ENCODE measurements around the gene PPHLN1. TPM values are rescaled to one million over a fixed set of nuclear protein-coding genes. Genes with fewer than 3 reads are reported as not detected.

Gene PPHLN1
- total and polyA plus RNA-seq, 7 donors = 25.2 to 66.7 (median 52.3) TPM

DNA sequence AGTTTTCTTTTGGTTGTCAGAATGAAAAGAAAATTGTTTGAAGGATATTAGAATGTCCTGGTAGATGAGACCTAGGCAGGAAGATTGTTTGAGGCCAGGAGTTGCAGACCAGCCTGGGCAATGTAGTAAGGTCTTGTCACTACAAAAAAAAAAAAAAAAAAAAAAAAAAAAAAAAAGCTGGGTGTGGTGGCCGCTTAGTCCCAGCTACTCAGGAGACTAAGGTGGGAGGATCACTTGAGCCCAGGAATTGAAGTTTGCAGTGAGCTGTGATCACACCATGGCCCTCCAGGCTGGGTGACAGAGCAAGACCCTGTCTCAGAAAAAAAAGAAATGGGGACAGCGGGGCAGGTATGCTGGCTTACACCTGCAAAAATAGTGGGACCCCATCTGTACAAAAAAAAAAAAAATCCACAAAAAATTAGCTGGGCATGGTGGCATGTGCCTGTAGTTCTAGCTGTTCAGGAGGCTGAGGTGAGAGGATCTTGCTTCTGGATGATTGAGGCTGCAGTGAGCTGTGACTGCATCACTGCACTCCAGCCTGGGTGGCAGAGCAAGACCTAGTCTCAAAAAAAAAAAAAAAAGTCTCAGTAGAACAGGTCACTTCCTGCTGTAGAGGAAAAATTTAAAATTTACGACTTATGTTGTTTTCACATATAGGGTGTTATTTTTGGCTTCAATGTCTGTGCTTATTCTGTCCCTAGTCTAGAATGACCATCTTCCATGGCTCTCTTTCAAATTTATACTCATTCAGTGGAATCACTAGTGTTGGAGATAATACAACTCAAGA is 70.7 kb downstream of the PPHLN1 start:
- Histone ChIP-seq H3K27me3 (no peaks in the 10 kb centered on the region), H3K4me1 (no peaks in the 10 kb centered on the region), H3K36me3 (peaks cover 0 to 32% (median 6%) of the 10 kb centered on the region in 4 donors), H3K9me3 (no peaks in the 10 kb centered on the region), H3K27ac (no peak overlapping the region), H3K4me3 (no peak overlapping the region)
- TF ChIP-seq EP300 (IDR thresholded peaks at IDR 0.05) (no peak), POLR2A (IDR thresholded peaks at IDR 0.05) (no peak), POLR2AphosphoS5 (IDR thresholded peaks at IDR 0.05) (no peak)
- TF ChIP-seq, protein P1, sequence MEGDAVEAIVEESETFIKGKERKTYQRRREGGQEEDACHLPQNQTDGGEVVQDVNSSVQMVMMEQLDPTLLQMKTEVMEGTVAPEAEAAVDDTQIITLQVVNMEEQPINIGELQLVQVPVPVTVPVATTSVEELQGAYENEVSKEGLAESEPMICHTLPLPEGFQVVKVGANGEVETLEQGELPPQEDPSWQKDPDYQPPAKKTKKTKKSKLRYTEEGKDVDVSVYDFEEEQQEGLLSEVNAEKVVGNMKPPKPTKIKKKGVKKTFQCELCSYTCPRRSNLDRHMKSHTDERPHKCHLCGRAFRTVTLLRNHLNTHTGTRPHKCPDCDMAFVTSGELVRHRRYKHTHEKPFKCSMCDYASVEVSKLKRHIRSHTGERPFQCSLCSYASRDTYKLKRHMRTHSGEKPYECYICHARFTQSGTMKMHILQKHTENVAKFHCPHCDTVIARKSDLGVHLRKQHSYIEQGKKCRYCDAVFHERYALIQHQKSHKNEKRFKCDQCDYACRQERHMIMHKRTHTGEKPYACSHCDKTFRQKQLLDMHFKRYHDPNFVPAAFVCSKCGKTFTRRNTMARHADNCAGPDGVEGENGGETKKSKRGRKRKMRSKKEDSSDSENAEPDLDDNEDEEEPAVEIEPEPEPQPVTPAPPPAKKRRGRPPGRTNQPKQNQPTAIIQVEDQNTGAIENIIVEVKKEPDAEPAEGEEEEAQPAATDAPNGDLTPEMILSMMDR (IDR thresholded peaks at IDR 0.05) = no peak
- intact Hi-C loops (cut with DNase I) = no loop called here
- DNase-seq = no peak
- 87 to 88% methylated on average over 3 of the region's 3 CpGs for WGBS, 2 donors

DNA sequence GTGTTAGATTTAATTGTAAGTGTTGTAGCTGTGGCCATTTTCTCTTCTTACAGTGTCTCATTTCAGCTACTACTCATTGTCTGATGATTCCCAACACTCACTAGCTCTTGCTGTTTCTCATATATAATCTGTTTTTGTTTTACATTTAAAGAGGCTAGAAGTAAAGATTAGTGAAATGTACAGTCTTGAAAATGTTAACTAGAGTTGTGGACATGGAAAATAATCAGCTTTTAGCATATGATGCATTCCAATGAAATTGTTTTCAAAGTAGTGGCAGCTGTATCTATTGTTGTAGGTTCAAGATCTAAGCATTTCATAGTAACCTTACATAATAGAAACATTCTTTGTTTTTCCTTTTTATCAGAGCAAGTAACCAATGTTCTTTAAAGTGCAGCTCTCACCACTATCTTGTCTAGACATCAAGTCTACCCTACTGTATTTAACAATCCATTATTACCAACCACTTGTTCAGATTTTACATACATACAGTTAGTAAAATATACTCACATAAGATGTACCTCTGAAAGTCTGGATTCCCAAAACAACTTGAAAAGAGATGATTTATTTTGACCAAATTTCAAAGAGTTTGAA is 76.9 kb downstream of the PPHLN1 start:
- Histone ChIP-seq H3K36me3 (peaks cover 0 to 24% (median 9%) of the 10 kb centered on the region in 4 donors), H3K4me1 (no peaks in the 10 kb centered on the region), H3K27me3 (no peaks in the 10 kb centered on the region), H3K9me3 (no peaks in the 10 kb centered on the region), H3K27ac (no peak overlapping the region), H3K4me3 (no peak overlapping the region)
- DNase-seq = no peak
- intact Hi-C loops (cut with DNase I) = no loop called here
- TF ChIP-seq POLR2AphosphoS5 (IDR thresholded peaks at IDR 0.05) (no peak), EP300 (IDR thresholded peaks at IDR 0.05) (no peak), POLR2A (IDR thresholded peaks at IDR 0.05) (no peak)
- TF ChIP-seq, protein P1 (IDR thresholded peaks at IDR 0.05) = no peak

DNA sequence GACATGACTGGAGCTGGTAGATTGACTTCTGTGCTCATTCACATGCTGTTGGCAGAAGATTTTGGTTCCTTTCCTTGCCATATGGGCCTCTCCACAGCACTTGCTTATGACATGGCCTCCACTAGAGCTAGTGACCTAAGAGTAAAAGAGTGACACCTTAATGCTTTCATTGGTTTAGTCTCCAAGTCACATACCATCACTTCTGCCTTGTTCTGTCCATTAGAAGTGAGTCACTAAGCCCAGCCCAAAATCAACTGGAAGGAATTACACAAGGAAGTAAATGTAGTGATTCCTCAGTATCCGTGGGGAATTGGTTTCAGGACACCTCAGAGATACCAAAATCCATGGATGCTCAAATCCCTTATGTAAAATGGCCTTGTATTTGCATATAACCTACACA is 81.3 kb downstream of the PPHLN1 start:
- Histone ChIP-seq H3K27me3 (no peaks in the 10 kb centered on the region), H3K36me3 (peaks cover 0 to 3% (median 0%) of the 10 kb centered on the region in 4 donors), H3K4me1 (no peaks in the 10 kb centered on the region), H3K9me3 (no peaks in the 10 kb centered on the region), H3K4me3 (no peak overlapping the region), H3K27ac (no peak overlapping the region)
- TF ChIP-seq POLR2A (IDR thresholded peaks at IDR 0.05) = no peak
- TF ChIP-seq POLR2AphosphoS5 (IDR thresholded peaks at IDR 0.05) = no peak
- TF ChIP-seq, protein P1 (IDR thresholded peaks at IDR 0.05) = no peak
- no peak for TF ChIP-seq EP300 (IDR thresholded peaks at IDR 0.05)
- intact Hi-C loops (cut with DNase I) = no loop called here
- 91 to 100% methylated on average over 1 of the region's 1 CpG for WGBS, 2 donors
- DNase-seq = no peak

DNA sequence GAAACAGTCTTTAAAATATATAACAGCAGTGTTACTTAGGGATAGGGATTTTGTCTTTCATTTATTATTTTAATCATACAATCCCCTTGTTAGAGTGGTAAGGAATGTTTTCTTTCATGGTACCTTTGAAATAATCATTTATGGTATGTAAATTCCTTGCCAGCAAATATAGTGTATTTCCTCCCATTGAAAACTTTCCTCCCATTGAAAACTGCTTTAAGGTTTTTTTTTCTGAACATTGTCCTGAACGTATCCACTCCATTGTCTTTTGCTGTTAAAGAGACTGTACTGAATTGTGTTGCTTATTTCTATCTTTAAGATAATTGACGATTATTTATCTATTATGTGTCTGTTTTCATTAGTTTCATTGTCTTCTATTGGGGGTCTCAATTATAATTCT is 83.5 kb downstream of the PPHLN1 start:
- Histone ChIP-seq H3K4me3 (no peak overlapping the region), H3K9me3 (no peaks in the 10 kb centered on the region), H3K27me3 (no peaks in the 10 kb centered on the region), H3K4me1 (no peaks in the 10 kb centered on the region), H3K36me3 (peaks cover 0 to 3% (median 0%) of the 10 kb centered on the region in 4 donors), H3K27ac (no peak overlapping the region)
- intact Hi-C loops (cut with DNase I) = no loop called here
- 86 to 90% methylated on average over 2 of the region's 2 CpGs for WGBS, 2 donors
- TF ChIP-seq POLR2A (IDR thresholded peaks at IDR 0.05) (no peak), EP300 (IDR thresholded peaks at IDR 0.05) (no peak), POLR2AphosphoS5 (IDR thresholded peaks at IDR 0.05) (no peak)
- TF ChIP-seq, protein P1 (IDR thresholded peaks at IDR 0.05) = no peak
- DNase-seq = no peak

Data from sigmoid colon (tissue), 7 donors.